NCI-H748 (cell line): Measurements from ENCODE around the gene CAPN6.

ENCODE experiments used
- DNase-seq: peaks from one replicate; lab custom pipeline; 2025; ENCODE audit not compliant: unreplicated experiment; lab: John Stamatoyannopoulos, UW

CAPN6 gene

GRCh38 chrX:111200327-111200726 is 70.0 kb downstream of the CAPN6 start:
- peak; percentile 1 for DNase-seq

- no peak for DNase-seq
These were observed 70.8 kb downstream of the CAPN6 start for GRCh38 chrX:111199505-111199904.
